HG02840 (cell line): ENCODE data around the gene ZNF891.

Experiments used
- ATAC-seq: cut with Tn5 transposase; IDR thresholded peaks from one replicate; pipeline ENCODE4 v1.9.1; 2021; ENCODE audit warnings: mild to moderate bottlenecking, moderate library complexity, moderate number of reproducible peaks; ENCODE audit not compliant: unreplicated experiment, low FRiP score

ZNF891 gene

DNA sequence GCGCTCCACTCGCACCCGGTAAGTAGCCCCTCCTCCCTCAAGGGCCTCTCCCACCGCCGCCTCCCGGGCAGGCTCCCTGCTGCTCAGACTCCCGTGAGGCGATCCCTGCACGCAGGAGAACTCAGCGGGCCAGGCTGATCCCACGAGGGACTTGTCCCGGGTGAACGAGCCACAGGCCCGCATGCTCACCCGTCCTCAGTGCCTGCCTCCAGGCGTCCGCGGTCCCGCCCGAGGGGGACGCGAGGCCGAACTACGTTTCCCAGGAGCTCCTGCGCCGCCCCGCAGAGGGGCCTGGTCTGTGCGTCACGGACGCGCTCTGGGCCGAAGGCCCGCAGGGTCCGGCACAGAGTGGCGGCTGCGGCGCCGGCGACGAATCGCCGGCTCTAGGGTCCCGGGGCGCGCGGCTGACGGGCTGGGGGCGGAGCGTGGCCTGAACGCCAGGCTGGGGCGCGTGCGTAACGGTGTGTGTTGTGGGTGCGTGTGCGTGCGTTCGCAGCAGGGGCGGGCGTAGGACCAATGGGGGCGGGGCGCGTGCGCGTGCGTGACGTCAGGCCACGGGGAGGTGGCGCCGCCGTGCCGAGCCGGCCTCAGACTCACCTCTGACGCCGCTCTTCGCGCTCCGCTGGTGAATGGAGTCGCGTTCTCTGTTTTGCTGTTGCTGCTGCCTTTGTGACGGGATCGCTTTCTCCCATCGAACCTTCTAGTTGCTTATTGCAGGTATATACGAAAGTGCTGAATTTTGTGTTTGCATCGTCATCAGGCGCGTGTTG, at the start of gene ZNF891, which contains the start of gene ZNF10:
Gene ZNF891 (minus strand): TSS at position 237 of the 770 bp plus-strand sequence. CDS start 8,356 bp downstream, outside the sequence.
Gene ZNF10 (plus strand): TSS at position 590 of the 770 bp plus-strand sequence. CDS start 13,866 bp downstream, outside the sequence.
- peak; percentile 94 for ATAC-seq

DNA sequence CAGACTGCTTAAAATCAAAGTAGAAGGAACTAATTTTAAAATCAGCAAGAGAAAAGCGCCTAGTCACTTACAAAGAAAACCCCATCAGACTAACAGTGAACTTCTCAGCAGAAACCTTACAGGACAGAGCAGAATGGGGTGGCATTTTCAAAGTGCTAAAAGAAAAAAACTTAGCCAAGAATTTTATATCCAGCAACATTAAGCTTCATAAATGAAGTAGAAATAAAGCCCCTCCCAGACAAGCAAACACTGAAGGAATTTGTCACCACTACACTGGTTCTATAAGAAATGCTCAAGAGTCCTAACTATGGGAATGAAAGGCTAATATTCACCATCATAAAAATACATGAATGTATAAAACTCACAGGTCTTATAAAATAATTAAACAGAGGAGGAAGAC, 44.8 kb upstream of the ZNF891 start:
- ATAC-seq = no peak

DNA sequence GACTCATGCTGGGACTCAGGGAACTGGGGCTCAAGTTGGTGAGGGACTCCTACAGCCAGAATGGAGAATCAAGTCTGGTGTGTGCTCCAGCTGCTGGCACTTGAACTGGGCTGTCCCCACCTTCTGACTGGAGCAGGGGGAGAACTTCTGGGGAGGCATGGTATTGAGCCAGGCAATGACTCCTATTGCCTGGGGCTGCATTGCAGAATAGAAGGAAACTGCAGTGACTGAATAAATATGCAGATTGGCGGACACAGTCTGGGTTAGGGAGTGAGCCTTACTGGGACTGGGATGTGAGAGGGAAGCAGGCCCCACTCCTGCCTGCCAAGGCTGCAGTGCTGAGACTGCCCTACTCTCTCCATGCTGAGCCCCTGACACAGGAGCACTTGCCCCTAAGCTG, 42.4 kb upstream of the ZNF891 start:
- ATAC-seq = no peak

DNA sequence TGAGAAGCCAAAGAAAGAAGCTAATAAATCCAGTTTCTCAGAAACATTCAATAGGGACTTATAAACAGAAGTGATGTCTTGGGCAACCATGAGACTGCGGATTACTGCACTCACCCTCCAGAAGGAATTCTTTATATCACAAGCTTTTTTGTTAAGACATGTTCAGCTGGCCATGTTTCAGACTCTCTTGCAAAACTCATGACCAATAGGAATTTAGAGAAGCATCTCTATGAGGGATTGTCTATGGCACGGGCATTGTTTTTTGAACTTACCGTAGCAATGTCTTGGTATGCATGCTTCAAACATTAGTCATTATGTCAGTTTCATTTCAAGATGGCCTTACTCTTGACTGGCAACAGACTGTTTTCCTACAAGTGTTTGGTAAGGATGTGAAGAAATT, 35.7 kb upstream of the ZNF891 start:
- ATAC-seq = no peak

DNA sequence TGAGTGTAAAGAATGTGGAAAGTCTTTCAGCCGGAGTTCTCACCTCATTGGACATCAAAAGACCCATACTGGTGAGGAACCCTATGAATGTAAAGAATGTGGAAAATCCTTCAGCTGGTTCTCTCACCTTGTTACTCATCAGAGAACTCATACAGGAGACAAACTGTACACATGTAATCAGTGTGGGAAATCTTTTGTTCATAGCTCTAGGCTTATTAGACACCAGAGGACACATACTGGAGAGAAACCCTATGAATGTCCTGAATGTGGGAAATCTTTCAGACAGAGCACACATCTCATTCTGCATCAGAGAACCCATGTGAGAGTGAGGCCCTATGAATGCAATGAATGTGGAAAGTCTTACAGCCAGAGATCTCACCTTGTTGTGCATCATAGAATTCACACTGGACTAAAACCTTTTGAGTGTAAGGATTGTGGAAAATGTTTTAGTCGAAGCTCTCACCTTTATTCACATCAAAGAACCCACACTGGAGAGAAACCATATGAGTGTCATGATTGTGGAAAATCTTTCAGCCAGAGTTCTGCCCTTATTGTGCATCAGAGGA, 26.1 kb upstream of the ZNF891 start:
- ATAC-seq = no peak

DNA sequence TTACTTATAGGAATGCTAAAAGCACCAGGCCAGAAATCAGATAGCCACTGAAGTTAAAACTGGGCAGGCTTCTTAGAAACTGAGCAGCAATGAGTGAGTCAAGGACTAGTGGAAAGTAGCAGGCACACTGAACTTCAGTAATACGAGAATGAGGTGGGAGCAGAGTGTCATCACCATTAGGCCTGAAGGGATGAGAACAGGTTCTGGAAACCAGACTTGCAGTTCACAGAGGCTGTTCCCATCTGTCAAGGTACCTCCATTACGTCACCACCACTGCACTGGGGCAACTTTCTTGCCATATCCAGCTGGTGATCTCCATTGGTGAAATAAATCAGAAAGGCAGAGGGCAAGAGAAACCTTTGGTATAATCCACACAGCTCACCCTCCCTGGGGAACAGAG, 15.9 kb upstream of the ZNF891 start:
- ATAC-seq = no peak

DNA sequence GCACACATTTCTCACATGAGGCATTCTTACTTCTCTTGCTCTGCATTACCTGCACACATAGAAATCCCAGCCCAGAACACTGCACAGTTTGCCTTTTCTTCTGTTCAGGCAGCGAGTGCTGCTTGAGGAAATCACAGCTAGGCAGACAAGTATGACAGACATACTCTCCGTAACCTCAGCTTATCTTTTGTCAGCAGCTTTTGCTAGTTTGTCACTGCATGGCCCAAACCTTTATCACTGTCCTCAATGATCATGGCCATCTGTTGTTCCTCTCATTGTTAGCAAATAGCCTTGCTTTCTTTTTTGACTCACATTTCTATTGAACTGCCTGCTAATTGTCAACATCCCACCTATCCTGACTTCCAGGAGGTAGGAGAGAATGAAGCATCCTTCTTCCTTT, 5.7 kb upstream of the ZNF891 start:
- no peak for ATAC-seq

DNA sequence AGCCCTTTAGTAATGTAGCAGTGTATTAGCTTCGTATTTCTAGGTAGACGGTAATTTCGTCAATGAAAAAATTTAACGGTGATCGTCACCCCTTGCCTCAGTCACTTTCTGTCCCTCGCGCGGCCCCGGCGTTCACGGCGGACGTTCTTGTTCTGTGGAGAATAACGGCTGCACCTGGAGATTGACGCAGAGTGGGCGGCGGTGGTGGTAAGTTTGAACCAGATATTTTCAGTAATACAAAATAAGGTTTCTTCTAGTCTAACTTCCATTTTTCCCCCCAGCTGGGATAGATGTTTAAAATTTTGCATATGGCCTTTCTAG, 694 bp upstream of the ZNF891 start:
- no peak for ATAC-seq

DNA sequence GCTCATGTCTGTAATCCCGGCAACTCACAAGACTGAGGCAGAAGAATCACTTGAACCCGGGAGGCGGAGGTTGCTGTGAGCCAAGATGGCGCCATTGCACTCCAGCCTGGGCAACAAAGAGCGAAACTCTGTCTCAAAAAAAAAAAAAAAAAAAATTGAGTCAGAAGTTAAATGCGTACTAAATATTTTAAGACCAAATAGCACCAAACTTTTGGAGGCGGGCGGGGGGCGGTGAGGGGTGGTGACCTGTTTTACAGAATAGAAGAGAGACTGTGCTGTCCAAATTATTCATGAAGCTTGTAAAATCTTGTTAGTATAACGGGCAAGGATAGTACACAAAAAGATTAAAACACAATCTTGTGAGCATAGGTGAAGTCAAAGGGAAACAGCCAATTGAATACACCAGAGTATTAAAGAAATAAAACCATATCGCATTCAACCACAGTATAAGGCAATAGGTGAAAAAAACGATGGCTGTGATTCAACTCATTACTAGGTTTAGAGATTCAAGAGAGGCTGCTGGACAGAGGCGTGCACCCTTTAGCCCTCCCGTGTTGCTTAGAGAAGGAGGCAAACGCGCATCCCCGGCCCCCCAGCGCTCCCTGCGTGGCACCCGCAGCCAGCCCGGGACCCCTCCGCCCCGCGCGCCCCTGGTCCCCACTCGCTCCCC, 571 bp downstream of the ZNF891 start:
- no peak for ATAC-seq

DNA sequence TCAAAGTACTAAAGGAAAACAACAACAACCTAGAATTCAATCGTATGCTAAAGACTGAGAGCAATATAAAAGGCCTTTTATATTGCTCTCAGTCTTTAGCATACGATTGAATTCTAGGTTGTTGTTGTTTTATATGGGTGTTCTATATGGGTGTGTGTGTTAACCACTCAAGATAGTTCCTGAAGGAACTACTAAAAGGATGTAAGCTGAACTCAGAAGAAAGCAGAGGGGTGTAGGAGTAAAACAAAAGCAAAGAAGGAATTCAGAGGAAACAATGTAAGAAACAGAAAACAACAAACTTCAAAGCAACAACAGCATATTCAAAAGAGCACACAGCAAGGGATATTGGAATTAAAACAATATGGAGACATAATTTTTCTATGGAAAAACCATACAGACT, 5.4 kb downstream of the ZNF891 start:
- ATAC-seq = no peak

DNA sequence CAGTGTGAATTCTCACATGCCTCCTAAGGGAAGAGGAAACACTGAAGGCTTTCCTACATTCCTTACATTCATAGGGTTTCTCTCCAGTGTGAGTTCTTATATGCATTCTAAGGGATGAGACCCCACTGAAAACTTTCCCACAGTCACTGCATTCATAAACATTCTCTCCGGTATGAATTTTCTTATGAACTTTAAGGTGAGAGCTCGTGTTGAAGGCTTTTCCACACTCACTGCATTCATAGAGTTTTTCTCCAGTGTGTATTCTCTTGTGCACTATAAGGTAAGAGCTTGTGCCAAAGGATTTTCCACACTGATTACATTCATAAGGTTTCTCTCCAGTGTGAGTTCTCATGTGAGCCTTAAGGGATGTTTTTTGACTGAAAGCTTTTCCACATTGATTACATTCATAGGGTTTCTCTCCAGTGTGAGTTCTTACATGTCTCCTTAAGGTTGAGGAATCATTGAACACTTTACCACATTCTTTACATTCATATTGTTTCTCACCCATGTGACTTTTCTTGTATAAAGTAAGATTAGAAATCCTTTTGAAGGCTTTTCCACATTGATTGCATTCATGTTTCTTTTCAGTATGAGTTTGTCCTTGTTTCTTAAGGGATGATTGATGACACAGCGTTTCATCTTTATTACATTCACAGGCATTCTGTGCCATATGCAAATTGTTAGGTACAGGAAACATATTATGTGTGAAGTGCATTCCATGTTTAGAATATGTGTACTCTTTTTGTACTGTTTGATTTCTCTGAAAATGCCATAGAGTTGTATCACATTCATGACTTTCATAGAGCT, 9.5 kb downstream of the ZNF891 start:
- no peak for ATAC-seq

DNA sequence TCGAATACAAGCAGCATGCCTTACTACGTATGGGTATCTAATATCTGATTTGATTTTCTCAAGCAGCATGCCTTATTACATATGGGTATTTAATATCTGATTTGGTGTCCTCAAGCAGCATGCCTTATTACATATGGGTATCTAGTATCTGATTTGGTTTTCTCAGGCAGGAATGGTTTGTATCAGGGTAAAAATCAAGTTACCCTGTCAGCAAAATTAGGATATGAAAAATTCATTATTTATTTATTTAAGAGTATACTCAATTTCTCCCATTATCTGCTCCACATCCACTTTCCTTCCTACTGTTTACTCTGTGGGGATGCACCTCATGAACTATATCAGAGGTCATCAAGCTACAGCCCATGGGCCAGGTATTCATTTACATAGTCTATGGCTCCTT, 21.9 kb downstream of the ZNF891 start:
- no peak for ATAC-seq

DNA sequence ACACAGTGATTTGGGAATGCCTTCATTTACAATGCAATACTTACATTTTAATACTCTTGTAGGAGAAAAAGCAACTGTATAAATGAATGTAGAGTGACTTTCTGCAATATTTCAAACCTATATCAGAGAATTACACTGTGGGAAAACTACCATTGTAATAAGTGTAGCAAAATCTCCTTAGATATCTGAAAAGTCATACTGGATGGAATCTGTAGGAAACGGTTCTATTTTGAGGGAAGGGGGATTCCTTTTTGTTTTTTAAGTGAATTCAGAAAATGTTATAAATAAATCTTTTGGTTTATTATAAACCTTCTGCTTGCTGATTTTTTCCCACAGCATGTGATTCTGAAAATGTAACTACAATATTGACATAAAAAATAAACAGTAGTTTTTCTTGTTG, 23.0 kb downstream of the ZNF891 start:
- no peak for ATAC-seq

DNA sequence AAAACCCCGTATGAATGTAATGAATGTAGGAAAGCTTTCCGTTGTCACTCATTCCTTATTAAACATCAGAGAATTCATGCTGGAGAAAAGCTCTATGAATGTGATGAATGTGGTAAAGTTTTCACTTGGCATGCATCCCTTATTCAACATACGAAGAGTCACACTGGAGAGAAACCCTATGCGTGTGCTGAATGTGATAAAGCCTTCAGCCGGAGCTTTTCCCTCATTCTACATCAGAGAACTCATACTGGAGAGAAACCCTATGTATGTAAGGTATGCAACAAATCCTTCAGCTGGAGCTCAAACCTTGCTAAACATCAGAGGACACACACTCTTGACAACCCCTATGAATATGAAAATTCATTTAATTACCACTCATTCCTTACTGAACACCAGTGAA, 23.8 kb downstream of the ZNF891 start:
- no peak for ATAC-seq

DNA sequence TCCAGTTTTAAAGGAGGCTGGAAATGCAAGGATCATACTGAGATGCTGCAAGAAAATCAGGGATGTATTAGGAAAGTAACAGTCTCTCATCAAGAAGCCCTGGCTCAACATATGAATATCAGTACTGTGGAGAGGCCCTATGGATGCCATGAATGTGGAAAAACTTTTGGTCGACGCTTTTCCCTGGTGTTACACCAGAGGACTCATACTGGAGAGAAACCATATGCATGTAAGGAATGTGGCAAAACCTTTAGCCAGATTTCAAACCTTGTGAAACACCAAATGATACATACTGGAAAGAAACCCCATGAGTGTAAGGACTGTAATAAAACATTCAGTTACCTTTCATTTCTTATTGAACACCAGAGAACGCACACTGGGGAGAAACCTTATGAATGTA, 24.5 kb downstream of the ZNF891 start:
- no peak for ATAC-seq

DNA sequence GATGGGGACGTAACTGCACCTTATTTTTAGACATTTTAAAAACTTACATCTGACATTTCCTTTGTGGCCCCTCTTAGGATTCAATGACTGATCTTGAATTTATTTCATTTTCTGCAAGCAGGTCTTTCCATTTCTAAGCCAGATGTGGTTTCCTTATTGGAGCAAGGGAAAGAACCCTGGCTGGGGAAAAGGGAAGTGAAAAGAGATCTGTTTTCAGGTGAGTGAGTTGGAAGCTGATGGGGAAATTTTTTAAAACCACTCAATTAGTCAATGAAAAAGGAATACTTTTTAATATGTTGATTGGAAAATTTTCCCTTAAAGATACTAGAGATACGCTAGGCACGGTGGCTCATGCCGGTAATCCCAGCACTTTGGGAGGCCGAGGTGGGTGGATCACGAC, 46.7 kb downstream of the ZNF891 start:
- ATAC-seq = no peak

DNA sequence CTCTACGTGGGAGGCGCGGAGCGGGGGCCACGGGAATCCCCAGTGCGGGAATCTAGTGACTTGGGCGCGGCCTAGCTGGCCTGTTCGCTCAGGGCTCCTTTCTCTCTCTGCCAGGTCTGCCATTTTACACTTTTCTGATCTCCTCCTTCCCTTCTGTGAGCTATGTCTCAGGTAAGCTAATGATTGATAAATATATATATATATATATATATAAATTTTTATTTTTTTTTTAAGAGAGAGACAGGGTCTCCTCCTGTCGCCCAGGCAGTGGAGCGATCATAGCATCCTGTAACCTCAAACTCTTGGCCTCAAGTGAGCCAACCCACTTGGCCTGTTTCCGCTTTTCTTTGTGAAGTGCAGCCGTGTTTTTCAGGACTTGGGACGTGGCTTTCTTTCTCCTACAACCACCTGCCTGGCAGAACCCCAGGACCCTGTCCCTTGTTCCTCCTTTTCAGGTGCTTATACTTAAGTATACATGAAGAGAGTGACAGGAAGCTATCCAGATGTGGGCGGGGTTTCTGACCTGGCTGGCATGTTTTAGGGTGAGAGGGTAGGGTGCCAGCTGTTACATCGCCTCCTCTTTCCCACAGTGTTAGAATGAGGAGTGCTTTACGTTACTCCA, 48.8 kb downstream of the ZNF891 start:
- ATAC-seq = no peak

DNA sequence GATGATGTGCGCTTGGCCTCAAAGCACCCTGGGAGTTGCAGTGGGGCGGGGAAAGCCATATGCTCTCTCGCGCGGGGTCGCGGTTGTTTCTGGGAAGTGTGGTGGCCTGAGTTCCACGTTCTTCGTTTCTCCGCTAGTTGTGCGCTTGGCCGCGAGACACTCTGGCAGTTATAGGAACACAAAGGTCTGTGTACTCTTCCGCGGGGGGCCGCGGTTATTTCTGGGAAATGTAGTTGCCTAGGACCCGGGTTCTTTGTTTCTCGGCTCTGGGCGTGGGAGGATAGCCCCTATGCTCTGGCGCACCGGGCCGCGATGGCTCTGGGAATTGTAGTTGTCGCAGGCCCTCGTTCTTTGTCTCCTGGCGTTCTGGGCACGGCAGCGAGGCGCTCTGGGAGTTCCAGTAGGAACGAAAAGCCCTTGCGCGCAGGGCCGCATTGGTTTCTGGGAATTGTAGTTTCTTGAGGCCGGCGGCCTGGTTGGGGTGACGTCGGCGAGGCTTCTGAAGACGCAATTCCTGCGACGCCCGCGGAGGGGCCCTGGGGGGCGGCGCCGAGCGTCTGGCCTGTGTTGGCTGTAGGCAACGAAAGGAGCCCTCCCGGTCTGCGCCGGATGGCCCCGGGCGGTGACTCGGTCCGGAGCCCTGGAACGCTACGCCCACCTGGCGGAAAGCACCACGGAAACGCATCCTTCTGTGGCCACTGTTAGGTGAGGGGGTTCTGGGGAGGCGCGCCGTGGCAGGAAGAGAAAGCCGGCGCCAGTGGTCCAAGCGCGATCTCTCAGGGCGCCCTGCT, 49.5 kb downstream of the ZNF891 start, which contains the start of gene ZNF140:
Gene ZNF140 (plus strand): TSS at position 556 of the 791 bp plus-strand sequence. CDS start 398 bp downstream, outside the sequence.
- ATAC-seq = peak; percentile 68

DNA sequence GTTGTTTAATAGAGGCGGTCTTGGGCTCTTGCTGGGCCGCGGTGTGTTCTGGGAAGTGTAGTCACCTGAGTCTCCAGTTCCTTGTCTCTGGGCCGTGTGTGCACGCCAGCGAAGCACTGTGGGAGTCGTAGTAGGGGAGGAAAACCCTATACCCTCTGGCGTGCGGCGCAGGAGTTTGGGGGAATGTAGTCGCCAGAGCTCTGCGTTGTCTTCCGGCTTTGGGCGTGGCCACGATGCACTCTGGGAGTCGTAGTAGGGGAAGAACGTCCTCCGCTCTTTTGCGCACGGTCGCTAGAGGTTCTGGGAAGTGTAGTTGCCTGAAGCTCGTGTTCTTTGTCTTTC, 50.1 kb downstream of the ZNF891 start:
- ATAC-seq = peak; percentile 78

DNA sequence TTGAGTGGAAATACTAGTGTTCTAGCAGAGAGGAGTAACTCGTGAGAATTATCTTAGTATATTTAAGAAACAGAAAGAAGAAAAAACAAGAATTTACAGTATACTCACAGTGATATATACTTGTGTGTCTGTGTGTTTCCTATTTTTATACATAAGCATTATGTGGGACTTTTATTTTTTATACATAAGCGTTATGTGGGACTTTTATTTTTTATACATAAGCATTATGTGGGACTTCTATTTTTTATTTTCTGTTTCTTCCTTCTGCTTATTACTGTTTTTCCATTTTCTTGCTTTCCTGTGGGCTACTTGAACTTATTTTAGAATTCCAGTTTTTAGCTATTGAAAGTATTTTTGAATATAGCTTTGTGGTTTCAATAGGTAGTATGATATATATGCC, 56.2 kb downstream of the ZNF891 start:
- no peak for ATAC-seq
